Measurements from ENCODE around the gene CMC2. TPM values are rescaled to one million over a fixed set of nuclear protein-coding genes. Genes with fewer than 3 reads are reported as not detected.

The CMC2 gene
- total RNA-seq (26.2 TPM), polyA plus RNA-seq (70.3 TPM)

GRCh38 chr16:81006813-81007695, at the start of gene CMC2, which contains the start of gene CENPN:
CMC2 (minus strand) TSS chr16:81006885; CDS start chr16:80997394, 9,491 bp downstream.
CENPN (plus strand) TSS chr16:81007214; CDS start chr16:81011940, 4,726 bp downstream.
- no peaks in the 10 kb centered on the region for H3K36me3 ChIP-seq (ENCODE audit: insufficient read depth)
- WGBS, result under 1% methylated on average over 75 of the region's 75 CpGs
- peak; percentile 98 for DNase-seq (ENCODE audit: extremely low spot score)
- peak within 1 kb of the TSS; percentile 72 for H3K4me3 ChIP-seq (ENCODE audit: low read depth, low read length)
- H3K4me1 ChIP-seq (ENCODE audit: insufficient read depth), result no peaks in the 10 kb centered on the region
- peak within 1 kb of the TSS; percentile 97 for H3K27ac ChIP-seq (ENCODE audit: low read depth)

DNA sequence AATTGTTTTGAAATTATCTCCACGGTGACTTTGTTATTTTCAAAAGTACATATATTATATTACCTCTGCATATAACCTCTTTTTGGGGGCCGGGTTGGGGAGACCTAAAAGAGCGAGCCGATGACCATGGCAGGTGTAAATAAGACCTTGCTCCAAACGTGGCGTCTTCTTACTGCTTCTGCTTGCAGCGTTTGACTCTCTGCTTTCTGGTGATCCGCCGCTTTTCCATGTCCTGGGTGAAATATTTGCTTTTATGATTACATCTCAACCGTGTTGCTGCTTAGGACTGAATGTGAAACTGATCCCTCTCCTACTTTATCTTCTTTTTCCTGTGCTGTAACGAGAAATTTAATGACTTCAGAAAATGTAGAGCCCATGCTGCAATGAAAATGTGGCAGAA, 47.1 kb upstream of the CMC2 start:
- 70% methylated on average over 11 of the region's 11 CpGs for WGBS
- no peak for DNase-seq (ENCODE audit: extremely low spot score)
- peaks cover 1% of the 10 kb centered on the region for H3K36me3 ChIP-seq (ENCODE audit: insufficient read depth)
- H3K4me3 ChIP-seq (ENCODE audit: low read depth, low read length), result no peak overlapping the region
- H3K27ac ChIP-seq (ENCODE audit: low read depth), result no peak overlapping the region
- no peaks in the 10 kb centered on the region for H3K4me1 ChIP-seq (ENCODE audit: insufficient read depth)

DNA sequence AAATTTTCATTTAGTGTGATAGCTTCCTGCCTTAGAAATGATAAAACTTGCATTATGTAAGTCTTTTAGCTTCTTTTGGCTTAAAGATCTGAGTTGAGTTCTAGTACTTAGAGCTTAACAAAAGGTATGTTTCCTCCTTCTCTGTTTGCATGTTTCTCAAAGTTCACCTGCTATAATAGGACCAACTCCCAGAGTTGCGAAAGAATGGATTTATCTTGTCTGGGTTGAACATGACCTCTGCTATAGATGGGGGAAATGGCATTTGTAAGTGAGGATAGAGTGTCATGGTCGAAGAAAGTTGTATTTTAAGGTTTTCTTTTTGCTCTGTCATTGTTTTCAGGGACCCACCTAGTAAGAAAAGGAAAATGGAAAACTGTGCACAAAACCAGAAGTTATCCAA, 36.1 kb upstream of the CMC2 start:
- peaks cover 11% of the 10 kb centered on the region for H3K36me3 ChIP-seq (ENCODE audit: insufficient read depth)
- H3K4me3 ChIP-seq (ENCODE audit: low read depth, low read length), result no peak overlapping the region
- DNase-seq (ENCODE audit: extremely low spot score), result no peak
- no peaks in the 10 kb centered on the region for H3K4me1 ChIP-seq (ENCODE audit: insufficient read depth)
- 96% methylated on average over 2 of the region's 2 CpGs for WGBS
- no peak overlapping the region for H3K27ac ChIP-seq (ENCODE audit: low read depth)

DNA sequence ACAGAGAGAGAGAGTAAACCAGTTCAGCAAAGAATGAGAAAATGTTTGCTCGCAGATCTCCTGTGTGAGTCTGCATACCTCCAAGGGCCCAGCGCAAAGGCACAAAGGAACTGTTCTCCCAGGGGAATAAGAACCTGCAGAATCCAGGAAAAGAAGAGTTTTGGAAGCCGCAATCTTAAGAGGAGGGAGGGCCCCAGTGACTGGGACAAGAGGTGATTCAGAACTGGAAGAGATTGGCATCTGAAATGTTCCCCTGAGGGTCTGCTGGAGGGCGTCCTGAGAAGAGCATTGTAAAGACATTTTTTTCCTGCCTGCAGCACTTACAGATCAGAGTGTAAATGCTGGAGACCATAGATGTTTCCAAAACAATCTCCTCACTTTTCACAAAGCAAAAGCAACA, 35.0 kb upstream of the CMC2 start:
- Histone ChIP-seq H3K4me1 (ENCODE audit: insufficient read depth) (no peaks in the 10 kb centered on the region), H3K4me3 (ENCODE audit: low read depth, low read length) (no peak overlapping the region), H3K36me3 (ENCODE audit: insufficient read depth) (peaks cover 11% of the 10 kb centered on the region), H3K27ac (ENCODE audit: low read depth) (no peak overlapping the region)
- no peak for DNase-seq (ENCODE audit: extremely low spot score)
- 90% methylated on average over 4 of the region's 4 CpGs for WGBS

- Histone ChIP-seq H3K36me3 (ENCODE audit: insufficient read depth) (peaks cover 11% of the 10 kb centered on the region), H3K4me1 (ENCODE audit: insufficient read depth) (no peaks in the 10 kb centered on the region), H3K4me3 (ENCODE audit: low read depth, low read length) (no peak overlapping the region), H3K27ac (ENCODE audit: low read depth) (no peak overlapping the region)
- WGBS, result 76% methylated on average over 5 of the region's 5 CpGs
- DNase-seq (ENCODE audit: extremely low spot score), result no peak
Measured at GRCh38 chr16:81040842-81041241, 34.2 kb upstream of the CMC2 start.

GRCh38 chr16:81040131-81040530, 33.4 kb upstream of the CMC2 start:
- peaks cover 11% of the 10 kb centered on the region for H3K36me3 ChIP-seq (ENCODE audit: insufficient read depth)
- DNase-seq (ENCODE audit: extremely low spot score), result no peak
- H3K27ac ChIP-seq (ENCODE audit: low read depth), result no peak overlapping the region
- no peak overlapping the region for H3K4me3 ChIP-seq (ENCODE audit: low read depth, low read length)
- no peaks in the 10 kb centered on the region for H3K4me1 ChIP-seq (ENCODE audit: insufficient read depth)
- 92% methylated on average over 2 of the region's 2 CpGs for WGBS

DNA sequence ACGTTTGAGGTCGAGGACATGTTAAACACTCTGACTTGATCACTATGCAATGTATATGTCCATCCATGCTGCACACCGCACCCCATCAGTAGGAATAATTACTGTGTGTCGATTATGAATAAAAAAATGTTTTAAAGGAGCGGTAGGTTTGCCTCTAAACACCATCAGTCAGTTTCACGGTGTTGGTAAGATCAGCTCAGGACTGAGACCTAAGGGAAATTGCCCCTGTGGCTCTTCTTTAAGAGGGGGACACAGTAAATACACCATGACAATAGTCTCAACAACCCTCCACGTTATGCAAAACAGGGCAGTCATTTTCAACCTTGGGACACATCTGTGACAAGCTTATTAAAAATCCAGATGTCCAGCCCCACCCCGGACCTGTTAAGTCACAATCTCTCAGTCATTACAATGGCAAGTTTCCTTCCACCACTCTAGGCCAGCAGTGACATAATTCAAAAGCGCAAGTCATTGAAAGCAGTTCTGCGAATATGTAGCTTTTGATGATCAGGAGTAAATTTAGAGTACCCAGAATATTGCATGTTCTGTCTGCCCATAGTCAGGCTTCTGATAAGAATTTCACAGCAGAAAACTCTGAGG, 30.2 kb upstream of the CMC2 start:
- WGBS, result 29% methylated on average over 10 of the region's 10 CpGs
- no peak for DNase-seq (ENCODE audit: extremely low spot score)
- H3K4me3 ChIP-seq (ENCODE audit: low read depth, low read length), result peak overlapping the region; percentile 96
- peaks cover 3% of the 10 kb centered on the region for H3K36me3 ChIP-seq (ENCODE audit: insufficient read depth)
- no peak overlapping the region for H3K27ac ChIP-seq (ENCODE audit: low read depth)
- H3K4me1 ChIP-seq (ENCODE audit: insufficient read depth), result no peaks in the 10 kb centered on the region

DNA sequence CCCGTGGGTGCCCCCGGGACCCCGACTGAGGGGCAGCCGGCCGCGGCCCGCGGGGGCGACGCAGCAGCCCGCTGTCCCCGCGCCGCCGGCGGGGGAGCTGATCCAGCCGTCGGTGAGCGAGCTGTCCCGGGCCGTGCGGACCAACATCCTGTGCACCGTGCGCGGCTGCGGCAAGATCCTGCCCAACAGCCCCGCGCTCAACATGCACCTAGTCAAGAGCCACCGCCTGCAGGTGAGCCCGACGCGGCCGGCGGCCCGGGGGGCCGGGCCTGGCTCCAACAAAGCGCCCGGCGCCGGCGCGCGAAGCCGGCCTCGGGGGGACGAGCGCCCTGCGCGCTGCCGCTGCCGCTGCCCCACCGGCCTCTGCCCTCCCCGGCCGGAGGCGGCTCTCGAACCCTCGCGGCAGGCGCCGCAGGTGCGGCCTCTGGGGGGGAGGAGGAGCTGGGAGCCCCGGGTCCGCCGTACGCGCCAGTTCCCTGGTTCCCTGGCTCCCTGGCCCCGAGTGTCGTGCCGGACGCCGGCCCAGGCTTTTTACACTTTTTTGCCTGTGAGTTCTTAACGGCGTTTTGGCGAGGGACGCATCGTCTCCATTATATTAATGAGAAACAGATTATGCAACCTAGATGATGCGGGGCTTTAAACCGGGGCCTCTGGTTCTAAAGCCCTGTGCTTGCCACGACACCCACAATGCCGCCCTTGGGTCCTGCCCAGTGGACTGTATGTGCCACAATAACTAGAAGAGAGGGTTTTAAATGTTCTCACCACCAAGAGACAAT, 29.5 kb upstream of the CMC2 start:
- peak overlapping the region; percentile 69 for H3K27ac ChIP-seq (ENCODE audit: low read depth)
- H3K4me1 ChIP-seq (ENCODE audit: insufficient read depth), result no peaks in the 10 kb centered on the region
- no peaks in the 10 kb centered on the region for H3K36me3 ChIP-seq (ENCODE audit: insufficient read depth)
- DNase-seq (ENCODE audit: extremely low spot score), result no peak
- peak overlapping the region; percentile 96 for H3K4me3 ChIP-seq (ENCODE audit: low read depth, low read length)
- under 1% methylated on average over 80 of the region's 80 CpGs for WGBS

DNA sequence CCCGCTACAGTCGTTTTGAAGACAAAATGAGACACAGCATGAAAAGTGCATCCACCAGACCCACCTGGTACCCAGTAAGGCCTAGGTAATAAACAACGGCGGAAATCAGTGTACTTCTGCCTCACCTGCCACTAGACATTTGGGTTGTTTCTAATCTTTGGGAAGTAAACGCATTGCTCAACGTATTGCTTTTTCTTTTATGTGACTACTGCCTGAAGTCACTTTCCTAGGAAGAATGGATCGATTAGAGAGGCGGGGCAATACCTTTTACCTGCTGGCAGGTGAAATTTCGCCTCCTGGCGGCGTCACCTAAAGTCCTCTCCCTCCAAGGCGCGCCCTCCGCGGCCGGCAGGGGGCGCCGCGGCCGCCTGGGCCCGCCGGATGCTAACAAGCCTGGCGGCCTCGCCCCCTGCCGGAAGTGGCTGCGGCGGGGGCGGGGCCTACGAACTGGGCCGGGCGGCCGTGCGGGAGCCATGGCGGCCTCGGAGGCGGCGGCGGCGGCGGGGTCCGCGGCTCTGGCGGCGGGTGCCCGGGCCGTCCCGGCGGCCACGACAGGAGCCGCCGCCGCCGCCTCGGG, 28.8 kb upstream of the CMC2 start, which contains the start of gene ATMIN:
Gene ATMIN (plus strand): TSS at position 445 of the 577 bp plus-strand sequence. CDS start 29 bp downstream, at position 474.
- DNase-seq (ENCODE audit: extremely low spot score), result peak; percentile 33
- Histone ChIP-seq H3K4me3 (ENCODE audit: low read depth, low read length) (peak within 1 kb of the TSS; percentile 96), H3K36me3 (ENCODE audit: insufficient read depth) (no peaks in the 10 kb centered on the region), H3K27ac (ENCODE audit: low read depth) (peak within 1 kb of the TSS; percentile 69), H3K4me1 (ENCODE audit: insufficient read depth) (no peaks in the 10 kb centered on the region)
- 5% methylated on average over 54 of the region's 54 CpGs for WGBS

- H3K27ac ChIP-seq (ENCODE audit: low read depth), result no peak overlapping the region
- WGBS, result 95% methylated on average over 11 of the region's 11 CpGs
- no peaks in the 10 kb centered on the region for H3K36me3 ChIP-seq (ENCODE audit: insufficient read depth)
- H3K4me1 ChIP-seq (ENCODE audit: insufficient read depth), result no peaks in the 10 kb centered on the region
- DNase-seq (ENCODE audit: extremely low spot score), result no peak
- H3K4me3 ChIP-seq (ENCODE audit: low read depth, low read length), result no peak overlapping the region
Measured at GRCh38 chr16:81029930-81030604, 23.4 kb upstream of the CMC2 start.

DNA sequence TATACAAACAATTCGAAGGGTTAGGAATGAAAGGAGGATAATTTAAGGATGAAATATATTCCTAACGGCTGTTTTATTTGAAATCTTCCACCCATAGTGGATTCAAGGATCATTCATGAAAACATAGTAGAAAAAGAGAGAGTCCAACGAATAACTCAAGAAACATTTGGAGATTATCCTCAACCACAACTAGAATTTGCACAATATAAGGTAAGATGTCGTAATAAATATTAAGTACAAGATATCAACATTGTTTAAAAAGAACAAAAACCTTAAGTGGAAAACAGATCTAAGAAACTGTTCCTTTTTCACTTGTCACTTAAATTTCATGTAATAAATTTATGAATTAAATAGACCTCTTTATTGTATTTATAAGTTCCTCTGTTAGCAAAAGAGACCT, 19.7 kb upstream of the CMC2 start:
- Histone ChIP-seq H3K36me3 (ENCODE audit: insufficient read depth) (peaks cover 1% of the 10 kb centered on the region), H3K4me3 (ENCODE audit: low read depth, low read length) (no peak overlapping the region), H3K4me1 (ENCODE audit: insufficient read depth) (no peaks in the 10 kb centered on the region), H3K27ac (ENCODE audit: low read depth) (no peak overlapping the region)
- no peak for DNase-seq (ENCODE audit: extremely low spot score)
- 88% methylated on average over 4 of the region's 4 CpGs for WGBS

GRCh38 chr16:81018496-81018895, 11.8 kb upstream of the CMC2 start:
- Histone ChIP-seq H3K4me1 (ENCODE audit: insufficient read depth) (no peaks in the 10 kb centered on the region), H3K27ac (ENCODE audit: low read depth) (no peak overlapping the region), H3K36me3 (ENCODE audit: insufficient read depth) (peaks cover 1% of the 10 kb centered on the region), H3K4me3 (ENCODE audit: low read depth, low read length) (no peak overlapping the region)
- WGBS, result 92% methylated on average over 2 of the region's 2 CpGs
- no peak for DNase-seq (ENCODE audit: extremely low spot score)

GRCh38 chr16:81014672-81015071, 8.0 kb upstream of the CMC2 start:
- Histone ChIP-seq H3K27ac (ENCODE audit: low read depth) (no peak overlapping the region), H3K4me1 (ENCODE audit: insufficient read depth) (no peaks in the 10 kb centered on the region), H3K4me3 (ENCODE audit: low read depth, low read length) (no peak overlapping the region), H3K36me3 (ENCODE audit: insufficient read depth) (no peaks in the 10 kb centered on the region)
- WGBS, result 83% methylated on average over 2 of the region's 2 CpGs
- DNase-seq (ENCODE audit: extremely low spot score), result no peak

Data from urinary bladder (tissue), 4 donors.